Measurements from ENCODE around the gene MLLT1.
"Not testable (repeated sequence)": the region's sequence is repeated elsewhere in the genome, so short reads cannot be mapped to it uniquely, and the experiment has no call there.

The MLLT1 gene

GRCh38 chr19:6279931-6280591 lies at the start of gene MLLT1:
Gene MLLT1, minus strand, starts transcription at chr19:6279975. Its CDS starts 191 bp downstream, at chr19:6279784.
- DNase-seq, result peak; percentile 88 to 97

- no peak for DNase-seq
Observed at GRCh38 chr19:6326815-6327214, 47.0 kb upstream of the MLLT1 start.

- no peak for DNase-seq
Observed at GRCh38 chr19:6325614-6326013, 45.8 kb upstream of the MLLT1 start.

GRCh38 chr19:6324757-6325156 lies 45.0 kb upstream of the MLLT1 start:
- no peak for DNase-seq

- no peak for DNase-seq
Observed at GRCh38 chr19:6322284-6322683, 42.5 kb upstream of the MLLT1 start.

- no peak for DNase-seq
Observed at GRCh38 chr19:6319376-6319775, 39.6 kb upstream of the MLLT1 start.

- no peak for DNase-seq
Observed at GRCh38 chr19:6318772-6319171, 39.0 kb upstream of the MLLT1 start.

GRCh38 chr19:6315646-6316045 lies 35.9 kb upstream of the MLLT1 start:
- DNase-seq, result not testable (repeated sequence)

- DNase-seq, result no peak
Observed at GRCh38 chr19:6313398-6313969, 33.7 kb upstream of the MLLT1 start.

- DNase-seq, result peak in 1 of 2 experiments; percentile 30
Observed at GRCh38 chr19:6312018-6312417, 32.2 kb upstream of the MLLT1 start.

GRCh38 chr19:6298413-6298812 lies 18.6 kb upstream of the MLLT1 start:
- no peak for DNase-seq

GRCh38 chr19:6297202-6297601 lies 17.4 kb upstream of the MLLT1 start:
- DNase-seq, result no peak

GRCh38 chr19:6292006-6292405 lies 12.2 kb upstream of the MLLT1 start:
- no peak for DNase-seq

GRCh38 chr19:6288737-6289136 lies 9.0 kb upstream of the MLLT1 start:
- DNase-seq, result no peak

GRCh38 chr19:6287269-6287885 lies 7.6 kb upstream of the MLLT1 start:
- no peak for DNase-seq

- DNase-seq, result no peak
Observed at GRCh38 chr19:6286676-6287075, 6.9 kb upstream of the MLLT1 start.

- peak in 1 of 2 experiments; percentile 10 for DNase-seq
Observed at GRCh38 chr19:6282393-6282792, 2.6 kb upstream of the MLLT1 start.

GRCh38 chr19:6279620-6279930 lies 200 bp downstream of the MLLT1 start:
- no peak for DNase-seq

- DNase-seq, result no peak
Observed at GRCh38 chr19:6278740-6279619, 795 bp downstream of the MLLT1 start.

GRCh38 chr19:6278051-6278450 lies 1.7 kb downstream of the MLLT1 start:
- no peak for DNase-seq

GRCh38 chr19:6276447-6276846 lies 3.3 kb downstream of the MLLT1 start:
- no peak for DNase-seq

- no peak for DNase-seq
Observed at GRCh38 chr19:6275170-6275744, 4.5 kb downstream of the MLLT1 start.

GRCh38 chr19:6274756-6275155 lies 5.0 kb downstream of the MLLT1 start:
- DNase-seq, result no peak
